Left renal pelvis (tissue), 4 donors: ENCODE data around the gene CD38. TPM values are rescaled to one million over a fixed set of nuclear protein-coding genes. Genes with fewer than 3 reads are reported as not detected.
A peak's percentile ranks its signal among the peaks of the same experiment; 100 is the strongest.
"Not testable (repeated sequence)": the region's sequence is repeated elsewhere in the genome, so short reads cannot be mapped to it uniquely, and the experiment has no call there.

Source experiments
- DNase-seq, 4 donors: peaks; one replicate each; pipeline ENCODE4 v3.0.0-alpha.2; 2013; ENCODE audit warnings: low read depth in 4 of 4, low spot score in 3 of 4
- polyA plus RNA-seq, 4 donors: library from polyadenylated mRNA; unstranded; fragments of 120-200 nt; gene quantifications; one replicate each; pipeline ENCODE4 v1.2.1, GENCODE V29; 2013; ENCODE audit not compliant: insufficient read length in 4 of 4

The CD38 gene
- polyA plus RNA-seq, 4 donors, result 0.93 to 1.2 (median 1.0) TPM

DNA sequence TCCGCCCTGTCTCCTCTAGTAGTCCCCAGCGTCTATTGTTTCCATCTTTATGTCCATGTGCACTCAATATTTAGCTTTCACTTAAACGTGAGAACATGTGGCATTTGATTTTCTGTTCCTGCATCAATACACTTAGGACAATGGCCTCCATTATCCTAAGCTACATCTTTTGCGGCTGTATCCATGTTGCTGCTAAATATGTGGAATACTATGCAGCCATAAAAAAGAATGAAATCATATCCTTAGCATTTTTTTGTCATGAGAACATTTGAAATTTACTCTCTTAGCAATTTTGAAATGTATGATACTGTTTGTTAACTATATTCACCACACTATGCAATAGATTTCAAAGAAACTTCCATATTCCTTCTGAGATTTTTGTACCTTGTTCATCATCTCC, 19.8 kb upstream of the CD38 start:
- no peak for DNase-seq

DNA sequence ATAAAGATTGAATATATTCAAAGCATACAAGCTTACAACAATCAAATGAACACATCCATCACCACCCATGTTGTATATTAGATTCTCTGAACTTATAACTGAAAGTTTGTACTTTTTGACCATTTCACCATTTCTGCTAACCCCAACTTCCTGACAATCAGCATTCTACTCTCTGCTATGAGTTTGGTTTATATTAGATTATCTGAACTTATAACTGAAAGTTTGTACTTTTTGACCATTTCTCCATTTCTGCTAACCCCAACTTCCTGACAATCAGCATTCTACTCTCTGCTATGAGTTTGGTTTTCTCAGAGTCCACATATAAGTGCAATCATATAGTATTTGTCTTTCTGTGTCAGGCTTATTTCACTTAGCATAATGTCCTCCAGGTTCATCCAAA, 15.7 kb upstream of the CD38 start:
- not testable (repeated sequence) for DNase-seq

DNA sequence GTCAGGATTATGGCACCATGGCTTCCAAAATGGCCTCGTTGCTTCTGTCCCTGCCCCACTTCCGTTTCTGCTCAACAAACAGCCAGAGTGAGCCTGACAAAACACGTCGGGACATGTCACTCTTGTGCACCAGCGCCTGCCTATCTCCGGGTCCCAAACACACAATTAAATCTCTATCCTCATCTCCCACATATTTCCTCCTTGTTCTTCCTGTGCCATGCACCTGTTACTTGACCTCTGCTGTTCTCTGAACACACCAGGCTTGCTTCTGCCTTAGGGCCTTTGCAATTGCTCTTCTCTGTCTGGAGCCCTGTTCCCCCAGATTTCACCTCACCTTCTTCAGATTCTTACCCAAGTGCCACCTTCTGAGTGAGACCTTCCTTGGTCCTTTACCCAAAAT, 12.7 kb upstream of the CD38 start:
- DNase-seq, result no peak

DNA sequence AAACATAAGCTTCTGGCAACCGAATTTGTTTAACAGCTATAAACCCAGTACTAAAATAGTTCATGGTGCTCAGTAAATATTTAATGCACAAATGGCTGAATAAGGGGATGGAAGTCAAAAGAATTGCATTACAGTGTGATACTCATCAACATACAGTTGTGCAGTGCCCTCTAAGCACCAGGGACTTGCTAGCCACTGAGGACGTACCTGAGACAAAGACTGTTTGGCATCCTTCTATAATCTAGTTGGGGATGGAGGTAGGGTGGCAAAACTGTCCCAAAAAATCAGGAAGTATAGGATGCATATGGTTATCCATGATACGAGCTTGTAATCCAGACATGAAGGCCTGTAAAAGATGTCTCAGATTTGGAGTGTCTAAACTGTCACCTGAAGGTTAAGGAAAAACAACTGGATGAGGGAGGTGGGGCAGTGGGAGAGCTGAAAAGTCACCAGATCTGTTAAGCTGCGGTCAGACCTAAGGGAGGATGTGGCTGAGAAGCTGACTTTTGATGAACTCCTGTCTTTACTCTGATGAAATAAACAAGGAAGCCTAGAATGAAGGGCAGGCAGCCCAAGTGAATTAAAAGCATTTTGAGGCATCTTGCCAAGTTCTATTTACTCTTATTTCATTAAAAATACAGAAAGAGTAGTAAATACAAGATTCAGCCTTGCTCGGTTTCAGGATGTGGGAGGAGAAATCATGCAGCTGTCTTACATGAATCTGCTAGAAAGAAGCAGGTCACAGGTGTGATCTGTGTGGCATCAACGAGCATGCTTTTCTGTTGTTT, 12.0 kb upstream of the CD38 start:
- DNase-seq, result no peak

DNA sequence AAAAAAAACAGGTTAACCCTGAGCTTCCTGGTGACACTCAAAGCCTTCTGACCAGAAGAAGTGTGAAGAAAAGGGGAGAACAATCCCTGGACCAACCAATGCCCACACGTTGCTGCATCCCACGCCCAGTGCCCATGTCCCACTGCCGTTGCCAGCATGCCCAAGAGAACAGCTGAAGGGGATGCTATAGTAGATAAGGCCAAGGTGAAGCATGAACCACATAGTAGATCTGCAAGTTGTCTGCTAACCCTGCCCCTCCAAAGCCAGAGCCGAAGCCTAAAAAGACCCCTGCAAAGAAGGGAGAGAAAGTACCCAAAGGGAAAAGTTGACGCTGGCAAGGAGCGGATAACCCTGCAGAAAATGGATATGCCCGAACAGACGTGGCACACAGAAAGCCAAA, 11.3 kb upstream of the CD38 start:
- DNase-seq, result no peak

DNA sequence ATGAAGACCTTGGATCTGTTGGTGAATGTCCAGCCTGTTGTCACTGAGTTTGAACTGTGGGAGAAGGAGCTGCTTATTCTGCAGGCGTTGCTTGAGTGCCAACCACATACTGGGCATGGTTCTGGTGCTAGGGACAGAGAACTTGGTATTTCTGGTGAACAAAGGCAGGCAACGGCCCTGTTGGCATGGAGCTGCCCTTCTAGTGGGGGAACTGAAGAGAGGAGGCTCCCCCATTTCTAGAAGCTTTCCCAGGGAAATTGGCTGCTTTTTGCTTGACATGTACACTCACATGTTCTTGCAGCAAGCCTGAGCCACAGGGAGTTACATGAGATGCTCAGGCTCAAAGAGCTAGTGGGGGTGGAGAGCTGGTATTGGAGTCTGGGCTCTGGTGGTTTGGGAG, 8.9 kb upstream of the CD38 start:
- DNase-seq, result no peak

DNA sequence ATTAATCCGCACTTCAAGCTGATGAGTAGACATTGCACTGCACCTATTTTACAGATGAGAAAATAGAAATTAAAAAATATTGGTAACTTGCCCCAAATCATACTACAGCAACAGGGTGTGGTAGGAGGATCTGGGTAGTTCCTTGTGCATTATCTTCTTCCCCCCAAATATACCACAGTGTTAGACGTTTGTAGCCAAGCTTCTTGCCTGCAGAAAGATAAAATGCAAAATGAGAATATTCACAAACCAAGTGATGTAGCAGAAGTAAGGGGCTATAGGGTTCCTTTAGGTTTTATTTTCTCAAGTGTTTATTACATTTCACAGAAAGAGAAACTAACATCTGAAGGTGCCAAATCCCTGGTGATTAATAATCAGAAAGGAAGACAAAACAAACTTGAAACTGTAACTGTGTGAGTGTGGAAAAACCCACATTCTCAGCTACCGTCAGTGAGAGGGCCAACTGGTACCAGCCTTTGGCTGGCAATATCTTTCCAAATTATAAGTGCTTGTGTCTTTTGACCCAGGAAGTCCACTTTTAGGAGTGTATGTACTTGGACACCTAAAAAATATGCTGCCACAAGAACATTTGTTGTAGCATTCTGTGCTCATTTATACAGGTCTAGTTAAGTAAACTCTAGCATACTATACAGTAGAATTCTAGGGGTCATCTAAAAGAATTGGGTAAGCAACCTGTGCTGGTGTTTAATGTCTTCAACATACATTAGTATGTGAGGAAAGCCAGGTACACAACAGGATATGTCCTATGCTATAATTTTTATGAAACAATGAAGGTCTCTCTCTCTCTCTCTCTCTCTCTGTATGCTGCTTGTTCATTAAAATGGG, 6.7 kb upstream of the CD38 start:
- DNase-seq, result no peak

DNA sequence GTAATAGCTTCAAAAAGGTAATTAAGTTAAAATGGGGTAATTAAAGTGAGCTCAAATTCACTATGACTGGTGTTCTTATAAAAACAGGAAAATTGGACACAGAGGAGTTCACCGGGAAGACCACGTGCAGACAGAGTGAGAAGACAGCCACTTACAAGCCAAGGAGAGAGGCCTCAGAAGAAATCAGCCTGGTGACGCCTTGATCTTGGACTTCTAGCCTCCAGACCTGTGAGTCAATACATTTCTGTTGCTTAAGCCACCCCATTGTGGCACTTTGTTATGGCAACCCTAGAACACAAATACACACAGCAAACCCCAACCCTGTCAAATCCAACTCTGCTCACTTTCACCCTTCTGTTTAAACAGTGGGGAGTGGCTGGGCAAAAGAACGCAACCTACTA, 4.1 kb upstream of the CD38 start:
- DNase-seq, result no peak

DNA sequence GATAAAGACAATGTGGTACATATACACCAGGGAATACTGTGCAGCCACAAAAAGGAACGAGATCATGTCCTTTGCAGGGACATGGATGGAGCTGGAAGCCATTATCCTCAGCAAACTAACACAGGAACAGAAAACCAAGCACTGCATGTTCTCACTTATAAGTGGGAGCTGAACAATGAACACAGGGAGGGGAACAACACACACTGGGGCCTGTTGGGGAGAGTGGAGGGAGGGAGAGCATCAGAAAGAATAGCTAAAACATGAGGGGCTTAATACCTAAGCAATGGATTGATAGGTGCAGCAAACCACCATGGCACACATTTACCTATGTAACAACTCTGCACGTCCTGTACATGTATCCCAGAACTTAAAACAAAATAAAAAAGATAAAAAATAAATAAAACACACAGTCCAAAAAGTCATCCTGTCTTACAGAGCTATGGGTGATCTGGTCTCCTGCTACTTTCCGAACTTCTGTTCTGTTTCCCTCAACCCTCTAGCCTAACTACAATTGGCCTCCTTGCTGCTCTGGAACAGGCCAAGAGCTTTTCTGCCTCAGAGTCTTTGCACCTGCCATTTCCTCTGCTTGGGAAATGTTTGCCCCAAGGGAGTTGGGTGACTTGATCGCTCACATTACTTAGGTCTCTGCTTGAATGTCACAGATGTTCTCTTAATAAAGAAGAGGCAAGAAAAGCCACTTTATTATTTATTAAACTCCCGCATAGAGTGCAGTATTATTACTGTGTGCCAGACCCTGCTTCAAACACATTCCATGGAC, 1.1 kb upstream of the CD38 start:
- no peak for DNase-seq

DNA sequence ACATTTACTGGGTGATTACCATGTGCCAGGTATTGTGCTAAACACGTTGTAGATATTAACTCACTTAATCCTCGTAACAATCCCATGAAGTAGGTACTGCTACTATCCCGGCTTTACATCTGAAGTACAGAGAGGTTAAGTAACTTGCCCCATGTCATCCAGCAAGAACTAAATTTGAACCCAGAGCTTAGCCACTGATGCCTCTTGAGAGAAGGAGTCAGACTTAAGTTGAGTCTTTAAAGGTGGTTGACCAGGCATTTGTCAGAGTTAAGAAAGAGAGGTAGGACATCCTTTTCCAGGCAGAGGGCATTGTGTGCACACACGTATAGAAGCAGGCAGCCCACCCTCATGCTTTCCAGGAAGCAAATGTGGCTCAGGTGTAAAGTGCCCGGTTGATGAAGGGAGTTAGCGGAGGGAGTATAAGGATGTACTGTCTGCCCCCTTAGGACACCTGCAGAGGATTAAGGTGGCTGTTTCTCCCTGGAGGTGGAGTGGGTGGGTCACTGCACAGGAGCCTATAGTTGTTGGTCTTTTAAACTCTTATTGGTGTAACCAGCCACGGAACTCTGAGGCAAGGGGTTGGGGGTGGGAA, 335 bp upstream of the CD38 start:
- no peak for DNase-seq

DNA sequence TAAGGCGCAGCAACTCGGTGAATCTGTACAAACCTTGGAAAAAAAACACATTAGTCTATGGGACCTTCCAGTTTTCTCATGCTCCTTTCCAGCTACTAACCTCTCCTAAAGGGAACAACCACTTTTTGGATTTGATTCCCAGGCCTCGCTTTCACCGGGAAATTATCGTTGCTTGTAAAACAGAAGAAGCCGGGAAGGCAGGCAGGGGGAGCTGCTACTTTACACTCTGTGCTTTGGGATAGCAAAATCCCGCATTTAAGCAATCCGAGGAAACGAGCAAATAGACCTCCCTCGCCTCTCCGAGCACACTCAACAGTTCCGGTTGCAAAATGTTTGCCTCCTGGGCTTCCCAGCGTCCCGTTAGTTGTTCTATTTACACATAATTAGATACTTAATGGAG, 1.2 kb downstream of the CD38 start:
- DNase-seq, result peak; percentile 36 to 54 (median 45)

DNA sequence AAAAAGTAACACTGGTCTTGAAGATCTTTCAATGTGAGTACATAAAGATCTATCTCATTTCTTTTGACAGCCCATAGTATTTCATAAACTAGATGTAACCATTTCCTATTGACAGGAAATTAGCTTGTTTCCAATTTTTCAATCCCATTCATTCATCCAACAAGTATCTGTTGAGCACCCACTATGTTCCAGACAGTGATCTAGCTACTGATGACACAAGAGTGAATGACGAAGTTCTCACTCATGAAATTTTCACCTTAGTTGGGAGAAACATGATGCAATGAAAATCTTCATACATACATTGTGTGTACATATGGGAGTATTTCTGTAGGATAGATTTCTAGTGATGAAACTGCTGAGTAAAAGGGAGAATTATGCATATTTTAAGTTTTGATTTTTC, 1.7 kb downstream of the CD38 start:
- DNase-seq, result no peak

DNA sequence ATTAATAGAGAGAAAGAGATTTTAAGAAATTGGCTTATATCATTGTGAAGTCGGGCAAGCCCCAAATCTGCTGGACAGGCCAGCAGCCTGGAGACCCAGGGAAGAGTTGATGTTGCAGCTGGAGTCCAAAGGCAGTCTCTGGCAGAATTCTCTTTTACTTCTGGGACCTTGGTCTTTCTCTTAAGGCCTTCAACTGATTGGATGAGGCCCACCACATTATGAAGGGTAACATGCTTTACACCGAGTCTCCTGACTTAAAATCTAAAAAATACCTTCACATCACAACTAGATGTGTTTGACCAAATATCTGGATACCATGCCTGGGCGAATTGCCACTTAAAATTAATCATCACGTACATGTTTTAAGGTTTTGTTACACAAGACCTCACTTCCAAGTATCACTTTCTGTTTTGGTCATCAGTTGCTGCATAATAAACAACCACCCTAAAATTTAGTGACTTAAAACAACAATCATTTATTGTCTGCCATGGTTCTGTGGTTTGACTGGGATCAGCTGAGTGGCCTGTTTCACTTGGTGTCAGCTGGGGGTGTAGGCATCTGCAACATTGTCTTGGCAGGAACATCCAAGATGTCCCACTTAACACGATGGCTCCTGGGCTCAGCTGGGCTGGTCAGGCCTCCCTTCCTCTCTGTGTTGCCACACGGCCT, 3.4 kb downstream of the CD38 start:
- DNase-seq, result no peak

DNA sequence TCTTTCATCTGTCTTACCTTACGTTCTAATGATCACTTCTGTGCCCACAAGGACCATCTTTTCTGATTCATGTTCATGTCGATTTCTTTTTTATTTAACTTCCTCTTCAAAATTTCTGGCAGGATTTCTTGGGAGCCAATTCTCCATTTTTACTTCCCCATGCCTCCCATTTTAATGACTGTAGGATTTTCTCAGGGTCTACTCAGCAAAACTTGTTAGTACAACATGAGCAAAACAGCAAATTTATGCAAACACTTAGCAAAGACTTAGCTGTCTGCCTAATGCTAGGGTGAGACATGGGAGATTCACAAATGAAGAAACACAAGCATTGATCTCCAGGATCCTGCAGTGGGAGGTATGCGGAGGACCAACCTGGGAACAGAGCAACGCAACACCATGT, 5.5 kb downstream of the CD38 start:
- DNase-seq, result no peak

DNA sequence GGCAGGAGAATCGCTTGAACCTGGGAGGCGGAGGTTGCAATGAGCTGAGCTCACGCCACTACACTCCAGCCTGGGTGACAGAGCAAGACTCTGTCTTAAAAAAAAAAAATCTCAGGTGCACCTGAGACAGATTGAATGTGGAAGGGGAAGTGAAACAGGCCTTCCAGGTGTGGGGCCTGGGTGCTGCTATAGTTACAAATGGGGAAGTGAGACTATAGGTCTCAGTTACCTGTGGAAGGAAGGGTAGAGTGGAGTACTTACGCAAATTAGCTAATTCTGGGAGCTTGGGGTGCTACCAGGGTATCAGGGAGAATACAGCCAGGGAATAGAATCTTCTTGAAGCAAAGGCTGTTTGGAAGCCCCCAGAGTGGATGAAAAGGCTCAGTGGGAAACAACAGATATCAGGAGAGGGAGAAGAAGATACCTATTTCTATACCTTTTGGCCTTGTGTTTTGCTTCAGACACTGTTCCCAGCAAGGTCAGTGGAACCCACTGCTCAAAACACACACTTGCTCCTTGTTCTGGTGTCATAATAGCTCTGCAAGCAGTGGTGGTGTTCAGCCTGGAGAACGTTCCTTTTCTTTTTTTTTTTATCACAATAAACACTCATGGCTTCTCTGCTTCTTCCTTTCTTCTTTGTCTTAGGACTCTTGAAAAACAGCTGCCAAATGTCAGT, 7.0 kb downstream of the CD38 start:
- DNase-seq, result no peak

DNA sequence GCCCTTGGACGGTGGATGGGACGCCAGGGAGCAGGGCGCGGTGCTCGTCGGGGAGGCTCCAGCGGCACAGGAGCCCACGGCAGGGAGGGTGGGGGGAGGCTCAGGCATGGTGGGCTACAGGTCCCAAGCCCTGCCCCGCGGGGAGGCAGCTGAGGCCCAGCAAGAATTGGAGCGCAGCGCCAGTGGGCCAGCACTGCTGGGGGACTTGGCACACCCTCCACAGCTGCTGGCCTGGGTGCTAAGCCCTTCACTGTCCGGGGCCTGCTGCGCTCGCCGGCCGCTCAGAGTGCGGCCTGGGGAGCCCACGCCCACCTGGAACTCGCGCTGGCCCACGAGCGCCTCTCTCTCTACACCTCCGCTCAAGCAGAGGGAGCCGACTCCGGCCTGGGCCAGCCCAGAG, 8.6 kb downstream of the CD38 start:
- no peak for DNase-seq

DNA sequence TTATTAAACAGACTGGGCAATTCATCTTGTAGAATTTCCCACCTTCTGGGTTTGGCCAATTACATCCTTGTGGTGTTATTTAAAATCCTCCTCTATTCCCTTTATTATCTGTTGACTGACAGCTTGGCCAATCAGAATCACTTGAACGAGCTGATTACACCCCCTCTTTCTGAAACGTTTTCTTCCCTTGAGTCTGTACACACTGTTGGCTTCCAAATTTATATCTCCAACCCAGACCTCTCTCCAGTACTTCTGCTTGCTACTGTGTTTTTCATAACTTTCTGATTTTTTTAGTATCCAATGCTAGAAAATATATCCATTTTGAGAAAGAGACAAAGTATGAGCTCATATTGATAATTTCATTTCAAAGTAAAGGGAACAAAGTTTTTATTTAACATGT, 14.8 kb downstream of the CD38 start:
- no peak for DNase-seq

DNA sequence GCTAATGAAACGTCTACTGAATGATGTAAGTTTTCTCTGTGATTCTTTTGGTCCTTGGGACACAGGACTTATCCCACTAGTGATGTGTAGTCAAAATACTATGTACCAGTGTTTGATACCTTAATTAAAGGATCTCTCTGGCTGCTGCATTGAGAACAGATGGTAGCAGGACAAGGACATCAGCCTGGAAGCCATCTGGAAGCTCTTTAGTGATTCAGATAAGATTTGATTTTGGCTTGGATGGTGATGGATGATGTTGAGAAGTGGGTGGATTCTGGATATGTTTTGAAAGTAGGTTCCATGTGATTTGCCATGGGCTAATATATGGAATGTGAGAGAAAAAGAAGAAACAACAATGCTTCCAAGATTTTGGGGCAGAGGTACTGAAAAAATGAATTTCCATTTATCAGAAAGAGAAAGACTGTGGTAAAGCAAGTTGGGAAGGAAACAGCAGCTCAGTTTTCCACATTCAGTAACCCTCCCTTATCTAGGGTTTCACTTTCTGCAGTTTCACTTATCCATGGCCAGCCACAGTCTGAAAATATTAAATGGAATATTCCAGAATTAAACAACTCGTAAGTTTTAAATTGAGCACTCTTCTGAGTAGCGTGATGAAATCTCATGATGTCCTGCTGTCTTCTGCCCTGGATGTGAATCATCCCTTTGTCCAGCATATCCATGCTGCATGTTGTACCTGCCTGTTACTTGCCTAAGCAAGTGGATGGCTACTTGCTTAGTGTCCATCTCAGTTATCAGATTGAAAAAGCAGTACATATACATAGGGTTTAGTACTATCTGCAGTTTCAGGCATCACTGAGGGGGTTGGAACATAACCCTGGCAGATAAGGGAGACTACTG, 15.6 kb downstream of the CD38 start:
- DNase-seq, result no peak

DNA sequence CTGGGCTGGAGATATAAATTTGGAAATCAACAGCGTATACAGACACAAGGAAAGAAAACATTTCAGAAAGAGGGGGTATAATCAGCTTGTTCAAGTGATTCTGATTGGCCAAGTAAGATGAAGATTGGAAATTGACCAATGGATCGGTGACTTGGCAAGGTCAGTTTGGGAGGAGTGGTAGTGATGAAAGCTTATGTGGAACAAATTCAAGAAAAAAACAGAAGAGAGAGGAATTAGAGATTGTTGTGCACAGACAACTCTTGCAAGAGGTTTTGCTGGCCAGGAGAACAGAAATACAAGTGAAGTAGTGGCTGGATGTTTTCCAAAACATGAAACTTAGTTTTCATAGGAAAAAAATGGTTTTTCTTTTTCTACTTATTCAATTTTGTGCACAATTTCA, 16.3 kb downstream of the CD38 start:
- no peak for DNase-seq
